Measurements from ENCODE around the gene TMEM69.
"Not testable (repeated sequence)": the region's sequence is repeated elsewhere in the genome, so short reads cannot be mapped to it uniquely, and the experiment has no call there.

The TMEM69 gene

DNA sequence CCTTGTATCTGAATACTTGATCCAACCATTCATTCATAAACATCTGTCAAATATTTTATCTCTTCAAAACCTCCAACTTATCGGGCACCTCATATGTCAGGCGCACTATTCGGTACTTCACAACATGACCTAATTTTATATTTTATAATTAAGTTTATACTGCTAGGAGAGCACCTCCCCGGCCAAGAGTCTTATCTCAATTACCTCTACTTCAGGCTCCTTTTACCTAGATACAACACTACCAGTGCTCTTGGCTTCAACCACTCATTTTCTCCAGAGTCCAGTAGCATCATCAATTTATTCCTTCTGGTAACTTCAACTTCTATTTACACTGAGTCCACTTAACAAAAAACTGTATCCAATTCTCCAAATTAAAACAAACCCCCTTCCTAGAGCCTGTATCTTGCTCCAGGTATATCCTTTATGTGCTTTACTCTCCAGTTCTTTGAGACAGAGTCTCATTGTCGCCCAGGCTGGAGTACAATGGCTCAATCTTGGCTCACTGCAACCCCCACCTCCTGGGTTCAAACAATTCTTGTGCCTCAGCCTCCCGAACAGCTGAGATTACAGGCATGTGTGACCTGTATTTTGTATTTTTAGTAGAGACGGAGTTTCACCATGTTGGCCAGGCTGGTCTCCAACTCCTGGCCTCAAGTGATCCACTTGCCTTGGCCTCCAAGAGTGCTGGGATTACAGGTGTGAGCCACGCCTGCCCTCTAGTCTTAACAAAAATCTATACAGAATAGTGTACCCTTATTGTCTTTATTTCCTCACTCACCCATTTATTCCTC, 20.5 kb upstream of the TMEM69 start:
- no peak for TF ChIP-seq CTCF (conservative IDR thresholded peaks at IDR 0.05; ENCODE audit: low read depth, low read length)
- H3K4me3 ChIP-seq (ENCODE audit: low read depth, low read length), result no peak overlapping the region
- no peak for DNase-seq (ENCODE audit: low read depth)

DNA sequence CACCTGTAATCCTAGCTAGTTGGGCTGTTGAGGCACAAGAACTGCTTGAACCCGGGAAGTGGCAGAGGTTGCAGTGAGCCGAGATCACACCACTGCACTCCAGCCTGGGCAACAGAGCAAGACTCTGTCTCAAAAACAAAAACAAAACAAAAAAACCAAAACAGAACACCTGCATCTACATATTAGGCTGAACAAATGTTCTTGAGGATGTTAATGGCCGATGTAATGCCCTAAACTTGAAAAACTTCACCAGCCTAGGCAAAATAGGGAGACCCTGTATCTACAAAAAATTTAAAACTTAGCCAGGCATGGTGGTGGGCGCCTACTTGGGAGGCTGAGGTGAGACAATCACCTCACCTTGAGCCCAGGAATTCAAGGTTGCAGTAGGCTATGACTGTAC, 19.5 kb upstream of the TMEM69 start:
- DNase-seq (ENCODE audit: low read depth), result no peak
- TF ChIP-seq CTCF (conservative IDR thresholded peaks at IDR 0.05; ENCODE audit: low read depth, low read length), result no peak

GRCh38 chr1:45669379-45669778, 18.6 kb upstream of the TMEM69 start:
- no peak overlapping the region for H3K4me3 ChIP-seq (ENCODE audit: low read depth, low read length)
- peak; percentile 20 for DNase-seq (ENCODE audit: low read depth)
- no peak for TF ChIP-seq CTCF (conservative IDR thresholded peaks at IDR 0.05; ENCODE audit: low read depth, low read length)

More for the DNA sequence above, 19.5 kb upstream of the TMEM69 start:
- H3K4me3 ChIP-seq (ENCODE audit: low read depth, low read length), result no peak overlapping the region

- DNase-seq (ENCODE audit: low read depth), result peak; percentile 37
- no peak overlapping the region for H3K4me3 ChIP-seq (ENCODE audit: low read depth, low read length)
- no peak for TF ChIP-seq CTCF (conservative IDR thresholded peaks at IDR 0.05; ENCODE audit: low read depth, low read length)
These were observed 17.9 kb upstream of the TMEM69 start for GRCh38 chr1:45669859-45670655.

DNA sequence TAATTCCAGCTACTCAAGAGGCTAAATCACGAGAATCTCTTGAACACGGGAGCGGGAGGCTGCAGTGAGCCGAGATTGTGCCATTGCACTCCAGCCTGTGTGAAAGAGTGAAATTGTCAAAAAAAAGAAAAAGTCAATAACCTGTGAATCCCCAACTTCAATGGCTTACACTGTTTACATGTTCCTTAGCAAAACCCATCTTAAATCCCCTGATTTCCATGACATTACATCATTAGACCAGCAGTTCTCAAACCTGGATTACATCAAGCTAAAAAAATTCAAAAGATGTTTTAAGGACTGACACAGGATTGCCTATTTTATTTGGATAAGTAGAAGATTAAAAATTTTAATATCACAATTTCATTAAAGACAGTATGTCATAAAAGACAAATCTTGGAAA, 14.0 kb upstream of the TMEM69 start:
- no peak overlapping the region for H3K4me3 ChIP-seq (ENCODE audit: low read depth, low read length)
- no peak for TF ChIP-seq CTCF (conservative IDR thresholded peaks at IDR 0.05; ENCODE audit: low read depth, low read length)
- DNase-seq (ENCODE audit: low read depth), result peak; percentile 59

GRCh38 chr1:45674478-45674877, 13.5 kb upstream of the TMEM69 start:
- no peak overlapping the region for H3K4me3 ChIP-seq (ENCODE audit: low read depth, low read length)

DNA sequence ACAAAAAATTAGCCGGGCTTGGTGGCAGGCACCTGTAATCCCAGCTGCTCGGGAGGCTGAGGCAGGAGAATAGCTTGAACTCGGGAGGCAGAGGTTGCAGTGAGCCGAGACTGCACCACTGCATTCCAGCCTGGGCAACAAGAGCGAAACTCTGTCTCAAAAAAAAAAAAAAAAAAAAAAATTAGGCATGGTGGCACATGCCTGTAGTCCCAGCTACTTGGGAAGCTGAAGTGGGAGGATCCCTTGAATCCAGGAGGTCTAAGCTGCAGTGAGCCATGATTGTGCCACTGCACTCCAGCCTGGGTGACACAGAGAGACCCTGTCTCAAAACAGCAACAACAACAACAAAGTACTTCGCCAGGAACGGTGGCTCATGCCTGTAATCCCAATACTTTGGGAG, 11.4 kb upstream of the TMEM69 start:
- H3K4me3 ChIP-seq (ENCODE audit: low read depth, low read length); DNase-seq (ENCODE audit: low read depth): not testable (repeated sequence)

More at GRCh38 chr1:45674478-45674877, 13.5 kb upstream of the TMEM69 start:
- DNase-seq (ENCODE audit: low read depth), result no peak
- TF ChIP-seq CTCF (conservative IDR thresholded peaks at IDR 0.05; ENCODE audit: low read depth, low read length), result no peak

Data from choroid plexus epithelial cell (primary cell).